B cell (primary cell): ENCODE data around the gene RBM33. TPM values are rescaled to one million over a fixed set of nuclear protein-coding genes. Genes with fewer than 3 reads are reported as not detected.

Experiments used
- ATAC-seq: fragments of 200-7000 bp; cut with Tn5 transposase; one replicate; pipeline ENCODE4 v1.10.0; 2021; ENCODE audit warnings: low read depth, mild to moderate bottlenecking, moderate number of reproducible peaks, moderate library complexity
- CTCF ChIA-PET: fragments of 350-600 bp; sonication (Branson Sonifier 250); formaldehyde crosslinking; loops from one replicate; lab custom pipeline; 2021; ENCODE audit warnings: antibody characterized with exemption, inconsistent platforms; lab: Charles Lee
- POLR2A ChIA-PET: fragments of 350-600 bp; sonication (Branson Sonifier 250); formaldehyde crosslinking; loops from one replicate; lab custom pipeline; 2021; ENCODE audit warnings: antibody characterized with exemption; lab: Charles Lee
- DNase-seq: peaks from one replicate; pipeline ENCODE4 v3.0.0; 2013
- H2AFZ ChIP-seq: 2 replicates; pipeline ENCODE4 v1.6.1; 2012; ENCODE audit warnings: mild to moderate bottlenecking, low read depth, low read length; ENCODE audit not compliant: insufficient read depth, poor library complexity, severe bottlenecking
- H3K27ac ChIP-seq, 2 donors: 1 replicate in 1 of 2; 2 replicates in 1 of 2; pipeline ENCODE4 v1.5.1; 2012 to 2013; ENCODE audit warnings: low read length in 2 of 2, mild to moderate bottlenecking in 2 of 2, moderate library complexity in 1 of 2
- H3K27me3 ChIP-seq, 4 experiments: fragments of 200-600 bp in 1 of 4; sonication (generic) in 1 of 4; replicated peaks in 1 of 4; 1 replicate in 2 of 4; 2 replicates in 2 of 4; pipeline versions ENCODE4 v1.6.1 to v1.7.0; 2013 to 2016; ENCODE audit warnings: low read length in 3 of 4, mild to moderate bottlenecking in 2 of 4, mixed read lengths in 1 of 4, moderate library complexity in 1 of 4; ENCODE audit not compliant: insufficient read depth in 4 of 4, control insufficient read depth in 3 of 4; ENCODE audit errors: control extremely low read depth in 1 of 4
- H3K36me3 ChIP-seq, 2 experiments: replicated peaks in 1 of 2; 1 replicate in 1 of 2; 2 replicates in 1 of 2; pipeline versions ENCODE4 v1.6.1 to v1.7.1; 2013; ENCODE audit warnings: low read length in 1 of 2; ENCODE audit not compliant: insufficient read depth in 2 of 2, control insufficient read depth in 1 of 2; ENCODE audit errors: control extremely low read depth in 1 of 2, extremely low read depth in 1 of 2
- H3K4me1 ChIP-seq, 2 donors: fragments of 200-600 bp in 1 of 2; sonication (generic) in 1 of 2; 1 replicate in 1 of 2; 2 replicates in 1 of 2; pipeline versions ENCODE4 v1.5.1 to v1.6.1; 2013 to 2017; ENCODE audit warnings: low read length in 2 of 2; ENCODE audit not compliant: control insufficient read depth in 2 of 2, insufficient read depth in 2 of 2
- H3K4me2 ChIP-seq: replicated peaks from 2 replicates; pipeline ENCODE3; 2012; ENCODE audit warnings: mild to moderate bottlenecking, low read depth, low read length; ENCODE audit not compliant: poor library complexity, severe bottlenecking
- H3K4me3 ChIP-seq, 5 experiments: fragments of 200-600 bp in 1 of 5; sonication (generic) in 1 of 5; 1 replicate in 3 of 5; 2 replicates in 2 of 5; pipeline versions ENCODE4 v1.5.1 to v1.7.0; 2011 to 2016; ENCODE audit warnings: low read length in 4 of 5, mild to moderate bottlenecking in 4 of 5, low read depth in 2 of 5, control low read depth in 1 of 5, moderate library complexity in 1 of 5; ENCODE audit not compliant: insufficient read depth in 1 of 5; ENCODE audit errors: control extremely low read depth in 1 of 5, extremely low read depth in 1 of 5
- H3K79me2 ChIP-seq: fragments of 200-600 bp; sonication (generic); one replicate; pipeline ENCODE4 v1.6.0; 2016; ENCODE audit warnings: low read length; ENCODE audit not compliant: control insufficient read depth, insufficient read depth
- H3K9ac ChIP-seq: fragments of 200-600 bp; sonication (generic); 2 replicates; pipeline ENCODE4 v1.6.1; 2017; ENCODE audit warnings: mild to moderate bottlenecking, low read length, moderate library complexity
- H3K9me3 ChIP-seq, 3 donors: one replicate each; pipeline versions ENCODE4 v1.6.1 to v1.7.1; 2013; ENCODE audit warnings: low read length in 2 of 3; ENCODE audit not compliant: control insufficient read depth in 2 of 3, insufficient read depth in 1 of 3; ENCODE audit errors: control extremely low read depth in 1 of 3
- H4K20me1 ChIP-seq: 2 replicates; pipeline ENCODE4 v1.6.0; 2012; ENCODE audit warnings: mild to moderate bottlenecking, low read length; ENCODE audit not compliant: insufficient read depth, control insufficient read depth, poor library complexity, severe bottlenecking
- H3K27ac Mint-ChIP-seq: one replicate; pipeline ENCODE4 v1.8.0; 2021; ENCODE audit warnings: mixed read lengths
- H3K27me3 Mint-ChIP-seq: one replicate; pipeline ENCODE4 v1.8.0; 2021; ENCODE audit warnings: mixed read lengths
- H3K4me1 Mint-ChIP-seq: one replicate; pipeline ENCODE4 v1.8.0; 2021; ENCODE audit warnings: mixed read lengths
- H3K4me3 Mint-ChIP-seq: one replicate; pipeline ENCODE4 v1.8.0; 2021; ENCODE audit warnings: mixed read lengths
- H3K9me3 Mint-ChIP-seq: one replicate; pipeline ENCODE4 v1.8.0; 2022; ENCODE audit warnings: mixed read lengths; ENCODE audit not compliant: insufficient read depth
- EZH2 ChIP-seq: IDR thresholded peaks from 2 replicates; pipeline ENCODE4 v1.6.1; 2012; ENCODE audit warnings: borderline replicate concordance, low read depth, mild to moderate bottlenecking, moderate library complexity, low read length; ENCODE audit not compliant: insufficient read depth, poor library complexity, severe bottlenecking
- WGBS: methylation state at CpG from one replicate; pipeline ENCODE4 v1.1.5; 2013; ENCODE audit warnings: missing lambda C conversion rate; ENCODE audit not compliant: insufficient coverage; 5-methylcytosine and 5-hydroxymethylcytosine counted together
- intact Hi-C: fragments of 100-400 bp; cut with micrococcal nuclease; formaldehyde crosslinking; loops from one replicate; pipeline ENCODE4 v1.10.0; 2022
- polyA plus RNA-seq: library from polyadenylated mRNA; depleted of rRNA; stranded (reverse); fragments of >200 nt; gene quantifications from 2 replicates; pipeline ENCODE4 v1.2.3, GENCODE V29; 2012
- total RNA-seq, 2 donors: library from RNA; stranded (reverse); fragments of 120-200 nt in 1 of 2; gene quantifications; 1 replicate in 1 of 2; 2 replicates in 1 of 2; pipeline versions ENCODE4 v1.2.3 to v1.2.4, GENCODE V29; 2013 to 2022
- TF ChIP-seq, protein P1 (sequence below): fragments of 200-600 bp; IDR thresholded peaks from one replicate; pipeline ENCODE4 v1.8.0; 2022; ENCODE audit warnings: antibody characterized with exemption, mild to moderate bottlenecking

Gene RBM33
- total and polyA plus RNA-seq, 2 donors (not counting 1 experiment from before 2014, with no cell fraction given), result 33.5 to 189 TPM

DNA sequence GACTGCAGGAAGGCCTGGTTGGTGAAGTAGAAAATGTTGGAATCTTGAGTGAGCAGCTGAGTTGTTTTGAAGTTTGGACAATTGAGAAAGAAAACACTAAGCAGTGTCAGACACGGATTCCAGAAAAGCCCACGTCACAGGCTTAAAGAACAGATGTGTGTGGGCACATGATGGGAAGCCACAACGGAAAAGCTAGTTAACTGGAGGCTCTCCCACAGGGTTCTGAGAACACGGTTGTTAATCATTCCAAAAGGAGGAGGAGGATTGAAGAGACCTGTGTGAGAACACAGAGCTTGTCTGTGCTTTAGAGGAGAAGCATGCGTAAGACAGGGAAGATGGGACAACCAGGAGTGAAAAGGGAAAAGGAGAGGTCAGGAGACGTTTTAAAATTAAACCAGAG lies 125.2 kb downstream of the RBM33 start:
- peaks cover 3% of the 10 kb centered on the region for H3K4me1 Mint-ChIP-seq
- DNase-seq (no peak), ATAC-seq (no peak)
- H3K9me3 Mint-ChIP-seq, result no peaks in the 10 kb centered on the region
- peaks cover 21% of the 10 kb centered on the region for H3K79me2 ChIP-seq
- 93% methylated on average over 6 of the region's 6 CpGs for WGBS
- peaks cover 46% of the 10 kb centered on the region for H4K20me1 ChIP-seq
- H3K4me1 ChIP-seq, result peaks cover 0 to 2% of the 10 kb centered on the region in 2 donors
- no peak for TF ChIP-seq EZH2
- TF ChIP-seq, protein P1, sequence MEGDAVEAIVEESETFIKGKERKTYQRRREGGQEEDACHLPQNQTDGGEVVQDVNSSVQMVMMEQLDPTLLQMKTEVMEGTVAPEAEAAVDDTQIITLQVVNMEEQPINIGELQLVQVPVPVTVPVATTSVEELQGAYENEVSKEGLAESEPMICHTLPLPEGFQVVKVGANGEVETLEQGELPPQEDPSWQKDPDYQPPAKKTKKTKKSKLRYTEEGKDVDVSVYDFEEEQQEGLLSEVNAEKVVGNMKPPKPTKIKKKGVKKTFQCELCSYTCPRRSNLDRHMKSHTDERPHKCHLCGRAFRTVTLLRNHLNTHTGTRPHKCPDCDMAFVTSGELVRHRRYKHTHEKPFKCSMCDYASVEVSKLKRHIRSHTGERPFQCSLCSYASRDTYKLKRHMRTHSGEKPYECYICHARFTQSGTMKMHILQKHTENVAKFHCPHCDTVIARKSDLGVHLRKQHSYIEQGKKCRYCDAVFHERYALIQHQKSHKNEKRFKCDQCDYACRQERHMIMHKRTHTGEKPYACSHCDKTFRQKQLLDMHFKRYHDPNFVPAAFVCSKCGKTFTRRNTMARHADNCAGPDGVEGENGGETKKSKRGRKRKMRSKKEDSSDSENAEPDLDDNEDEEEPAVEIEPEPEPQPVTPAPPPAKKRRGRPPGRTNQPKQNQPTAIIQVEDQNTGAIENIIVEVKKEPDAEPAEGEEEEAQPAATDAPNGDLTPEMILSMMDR, result no peak
- H3K9me3 ChIP-seq, result no peaks in the 10 kb centered on the region
- H3K27me3 ChIP-seq, result no peaks in the 10 kb centered on the region
- no peak overlapping the region for H3K4me3 ChIP-seq
- H3K4me2 ChIP-seq, result no peak overlapping the region
- POLR2A ChIA-PET, result interaction anchor here (0.6 kb wide), 1 partner anchor 88 kb away, joined by 4 read pairs; no protein-coding TSS in a partner anchor
- no peak overlapping the region for H3K9ac ChIP-seq
- H3K27me3 Mint-ChIP-seq, result no peaks in the 10 kb centered on the region
- H3K4me3 Mint-ChIP-seq, result no peak overlapping the region
- H3K36me3 ChIP-seq, result peaks cover 6 to 88% of the 10 kb centered on the region in 2 experiments
- H3K27ac Mint-ChIP-seq, result no peak overlapping the region
- intact Hi-C loops, result loop anchor here (2.0 to 5.0 kb wide), 2 partner anchors 302 to 857 kb away; no protein-coding TSS in a partner anchor
- CTCF ChIA-PET, result interaction anchor here (1.7 to 10.3 kb wide), 2 partner anchors 172 to 842 kb away, joined by 6 to 199 read pairs; no protein-coding TSS in a partner anchor
- H3K27ac ChIP-seq, result no peak overlapping the region
- H2AFZ ChIP-seq, result no peak overlapping the region

DNA sequence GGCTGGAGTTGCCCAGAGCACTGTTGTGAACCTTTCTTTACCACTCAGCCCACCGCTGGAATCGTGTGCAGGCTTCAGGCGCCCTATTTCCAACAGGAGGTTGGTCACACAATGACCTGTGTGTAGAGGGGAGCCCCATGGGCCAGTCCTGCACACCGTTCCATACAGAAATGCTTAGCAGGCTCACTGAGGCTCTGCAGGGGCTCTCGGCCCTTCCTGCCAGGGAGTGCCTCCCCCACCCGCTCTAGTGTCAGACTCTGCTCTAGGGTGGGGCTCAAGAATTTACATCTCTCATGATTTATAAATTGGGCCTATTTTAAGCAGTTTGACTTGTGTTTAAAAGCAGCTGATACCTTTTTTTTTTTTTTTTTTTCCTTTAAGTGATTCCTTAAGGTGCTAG lies 125.8 kb downstream of the RBM33 start:
- Mint-ChIP-seq H3K4me3 (no peak overlapping the region), H3K9me3 (no peaks in the 10 kb centered on the region), H3K27me3 (no peaks in the 10 kb centered on the region), H3K4me1 (no peaks in the 10 kb centered on the region), H3K27ac (no peak overlapping the region)
- H3K27ac ChIP-seq, result no peak overlapping the region
- H3K79me2 ChIP-seq, result peaks cover 21% of the 10 kb centered on the region
- ATAC-seq, result no peak
- no peaks in the 10 kb centered on the region for H3K9me3 ChIP-seq
- ChIA-PET CTCF (interaction anchor here (1.0 to 10.3 kb wide), 4 partner anchors 31 to 843 kb away, joined by 3 to 199 read pairs (median 5); no protein-coding TSS in a partner anchor), POLR2A (no interaction called here)
- peaks cover 46% of the 10 kb centered on the region for H4K20me1 ChIP-seq
- no peaks in the 10 kb centered on the region for H3K4me1 ChIP-seq
- peaks cover 5 to 89% of the 10 kb centered on the region in 2 experiments for H3K36me3 ChIP-seq
- TF ChIP-seq, protein P1, result no peak
- no peak for TF ChIP-seq EZH2
- H3K9ac ChIP-seq, result no peak overlapping the region
- 96% methylated on average over 4 of the region's 6 CpGs for WGBS
- intact Hi-C loops, result no loop called here
- no peak overlapping the region for H3K4me3 ChIP-seq
- no peak overlapping the region for H2AFZ ChIP-seq
- no peak overlapping the region for H3K4me2 ChIP-seq
- no peak for DNase-seq
- no peaks in the 10 kb centered on the region for H3K27me3 ChIP-seq
